Measurements from ENCODE around the gene RASSF8.

DNA sequence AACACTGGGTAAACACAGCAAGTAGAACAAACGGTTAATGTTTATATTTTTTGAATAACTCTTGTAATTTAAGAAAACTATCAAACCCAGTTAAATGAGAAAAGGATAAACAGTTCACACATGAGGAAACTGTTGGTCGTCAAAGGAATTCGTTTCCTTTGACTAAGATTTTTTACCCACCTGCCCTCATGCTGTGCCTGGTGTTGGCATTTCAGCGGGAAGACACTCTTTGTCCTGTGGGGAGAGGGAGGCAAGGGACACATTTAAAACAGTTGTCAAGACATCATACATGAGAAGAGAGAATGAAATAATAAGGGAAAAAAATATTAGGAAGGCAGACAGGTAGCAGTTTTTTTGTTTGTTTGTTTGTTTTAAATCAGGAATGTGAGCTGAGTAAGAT is 95.9 kb downstream of the RASSF8 start:
- TF ChIP-seq SETDB1 (IDR thresholded peaks at IDR 0.05; ENCODE audit: low read length) (no peak), NFE2 (IDR thresholded peaks at IDR 0.05; ENCODE audit: low read depth) (no peak), SAP30 (IDR thresholded peaks at IDR 0.05; ENCODE audit: borderline replicate concordance, insufficient read depth, low read depth, low read length, poor library complexity, severe bottlenecking) (no peak), SIN3B (IDR thresholded peaks at IDR 0.05; ENCODE audit: low read depth) (no peak), ZNF324 (CRISPR knock-in tag; IDR thresholded peaks at IDR 0.05) (no peak), MTA1 (IDR thresholded peaks at IDR 0.05; ENCODE audit: borderline replicate concordance) (no peak), ZNF764 (CRISPR knock-in tag; IDR thresholded peaks at IDR 0.05; ENCODE audit: low read depth) (no peak), EP300 (IDR thresholded peaks at IDR 0.05; ENCODE audit: low read length) (no peak), KLF16 (IDR thresholded peaks at IDR 0.05) (no peak), POLR2AphosphoS5 (IDR thresholded peaks at IDR 0.05; ENCODE audit: control insufficient read depth, insufficient read depth, low read depth, low read length) (no peak)
- TF ChIP-seq, protein P1, sequence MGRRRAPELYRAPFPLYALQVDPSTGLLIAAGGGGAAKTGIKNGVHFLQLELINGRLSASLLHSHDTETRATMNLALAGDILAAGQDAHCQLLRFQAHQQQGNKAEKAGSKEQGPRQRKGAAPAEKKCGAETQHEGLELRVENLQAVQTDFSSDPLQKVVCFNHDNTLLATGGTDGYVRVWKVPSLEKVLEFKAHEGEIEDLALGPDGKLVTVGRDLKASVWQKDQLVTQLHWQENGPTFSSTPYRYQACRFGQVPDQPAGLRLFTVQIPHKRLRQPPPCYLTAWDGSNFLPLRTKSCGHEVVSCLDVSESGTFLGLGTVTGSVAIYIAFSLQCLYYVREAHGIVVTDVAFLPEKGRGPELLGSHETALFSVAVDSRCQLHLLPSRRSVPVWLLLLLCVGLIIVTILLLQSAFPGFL (CRISPR knock-in tag; IDR thresholded peaks at IDR 0.05) = no peak
